Stimulated activated CD4-positive, alpha-beta T cell treated with anti-CD3 and anti-CD28 coated beads, Interleukin-4, amount 100 ng/mL, for 24 hours (primary cell): ENCODE measurements around the gene PRX.
"Not testable (repeated sequence)": the region's sequence is repeated elsewhere in the genome, so short reads cannot be mapped to it uniquely, and the experiment has no call there.

Experiments used
- DNase-seq: peaks from one replicate; pipeline ENCODE4 v3.0.0-alpha.2; 2020

The PRX gene

DNA sequence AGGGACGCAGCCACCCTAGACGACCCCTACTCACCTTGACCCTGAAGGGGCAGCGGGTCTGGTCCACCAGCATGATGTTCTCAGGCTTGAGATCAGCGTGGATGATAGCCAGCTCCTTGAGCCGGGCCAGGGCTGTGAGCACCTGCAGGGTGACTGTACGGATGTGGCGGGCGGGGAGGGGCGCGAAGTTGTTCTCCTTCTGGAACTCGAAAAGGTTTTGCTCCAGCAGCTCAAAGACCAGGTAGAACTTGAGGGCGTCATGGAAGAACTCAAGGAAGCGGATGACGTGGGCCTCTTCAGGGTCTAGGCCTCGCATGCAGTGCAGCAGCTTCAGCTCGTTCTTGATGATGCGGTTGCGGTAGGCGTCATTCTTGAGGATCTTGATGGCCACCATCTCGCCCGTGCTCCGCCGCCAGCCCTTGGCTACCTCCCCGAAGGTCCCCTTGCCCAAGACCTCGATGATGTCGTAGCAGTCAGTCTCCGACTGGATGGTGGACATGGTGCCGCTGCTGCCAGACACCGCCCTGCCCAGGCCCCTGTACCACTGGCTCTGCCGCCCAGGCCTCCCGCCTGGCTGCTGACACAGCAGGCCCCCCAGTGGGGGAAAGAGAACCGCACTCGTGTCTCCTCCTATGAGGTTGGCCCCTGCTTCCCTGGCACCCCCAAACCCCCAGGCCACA is 23.6 kb downstream of the PRX start:
- no peak for DNase-seq

DNA sequence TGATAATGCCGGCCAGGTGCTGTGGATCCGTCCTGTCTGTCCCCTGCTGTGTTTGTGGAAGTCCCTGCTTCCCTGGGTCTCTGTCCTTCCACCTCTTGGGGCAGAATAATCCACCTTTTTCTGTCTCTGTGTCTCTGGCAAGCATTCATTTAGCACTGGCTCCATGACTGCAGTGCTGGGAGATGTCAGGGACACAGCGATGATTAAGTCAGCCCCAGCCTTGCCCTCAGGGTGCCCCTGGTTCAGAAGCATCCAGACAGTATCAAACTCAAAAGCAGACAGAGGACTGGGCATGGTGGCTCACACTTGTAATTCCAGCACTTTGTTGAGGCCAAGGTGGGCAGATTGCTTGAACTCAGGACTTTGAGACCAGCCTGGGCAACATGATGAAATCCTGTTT is 24.7 kb downstream of the PRX start:
- DNase-seq: no peak

DNA sequence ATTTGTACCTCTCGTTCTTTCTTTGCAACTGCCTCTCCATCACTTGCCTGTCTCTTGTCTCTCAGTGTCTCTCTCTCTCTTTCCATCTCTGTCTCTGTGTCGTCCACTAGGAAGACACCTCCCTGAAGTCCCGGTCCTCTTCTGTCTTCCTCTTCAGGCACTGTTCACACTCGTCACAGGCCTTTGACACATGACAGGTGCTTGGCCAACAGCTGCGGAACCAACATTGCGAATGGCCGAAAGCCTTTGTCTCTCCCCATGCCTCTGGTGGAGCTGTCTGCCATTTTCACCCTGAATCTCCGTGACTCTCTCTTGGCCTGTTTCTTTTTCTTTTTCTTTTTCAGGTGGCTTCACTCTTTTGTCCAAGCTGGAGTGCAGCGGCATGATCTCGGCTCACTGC is 26.0 kb downstream of the PRX start:
- DNase-seq: no peak

DNA sequence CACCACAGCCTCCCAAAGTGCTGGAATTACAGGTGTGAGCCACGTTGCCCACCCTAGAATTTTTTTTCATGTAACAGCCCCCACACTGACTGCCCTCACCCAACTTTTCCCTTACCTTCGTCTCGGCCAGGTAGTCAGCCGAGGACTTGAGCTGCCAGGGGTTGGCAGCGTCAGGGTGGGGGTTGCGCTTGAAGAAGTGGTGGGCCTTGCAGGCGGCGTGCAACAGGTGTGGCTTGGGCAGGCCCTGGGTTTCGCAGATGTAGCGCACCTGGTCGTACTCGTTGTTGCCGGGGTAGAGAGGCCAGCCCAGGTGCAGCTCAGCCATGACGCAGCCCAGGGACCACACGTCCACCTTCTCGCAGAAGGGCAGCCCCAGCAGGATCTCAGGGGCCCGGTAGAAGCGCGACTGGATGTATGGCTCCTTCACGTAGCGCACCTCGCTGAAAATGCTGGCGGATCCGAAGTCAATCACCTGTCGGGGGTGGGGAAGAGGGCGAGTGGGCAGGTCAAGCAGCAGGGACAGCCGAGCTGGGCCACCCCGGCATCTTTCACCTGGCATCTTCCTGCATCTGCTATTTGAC is 29.4 kb downstream of the PRX start:
- no peak for DNase-seq

DNA sequence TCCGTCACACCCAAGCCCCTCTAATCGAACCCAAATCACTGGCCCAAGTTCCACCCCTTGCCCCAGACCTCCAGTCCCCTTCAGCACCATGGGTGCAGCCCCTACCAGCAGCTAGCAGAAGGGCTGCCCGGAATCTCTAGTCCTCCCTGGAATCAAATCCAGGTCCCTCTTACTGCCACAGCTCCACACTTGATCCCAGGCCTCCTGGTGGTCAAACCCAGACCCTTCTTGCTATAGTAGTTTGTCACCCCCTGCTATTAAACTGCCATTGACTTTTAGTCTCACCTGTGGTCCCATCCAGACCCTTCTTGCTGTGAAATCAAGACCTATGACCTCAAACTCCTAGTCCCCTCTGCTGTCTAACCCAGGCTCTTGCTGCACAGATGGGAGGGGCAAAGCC is 31.9 kb downstream of the PRX start:
- no peak for DNase-seq

- DNase-seq: no peak
These were observed 32.8 kb downstream of the PRX start for GRCh38 chr19:40380199-40381037.

- no peak for DNase-seq
These were observed 33.6 kb downstream of the PRX start for GRCh38 chr19:40379446-40380198.

- DNase-seq: no peak
These were observed 34.7 kb downstream of the PRX start for GRCh38 chr19:40378509-40378908.

DNA sequence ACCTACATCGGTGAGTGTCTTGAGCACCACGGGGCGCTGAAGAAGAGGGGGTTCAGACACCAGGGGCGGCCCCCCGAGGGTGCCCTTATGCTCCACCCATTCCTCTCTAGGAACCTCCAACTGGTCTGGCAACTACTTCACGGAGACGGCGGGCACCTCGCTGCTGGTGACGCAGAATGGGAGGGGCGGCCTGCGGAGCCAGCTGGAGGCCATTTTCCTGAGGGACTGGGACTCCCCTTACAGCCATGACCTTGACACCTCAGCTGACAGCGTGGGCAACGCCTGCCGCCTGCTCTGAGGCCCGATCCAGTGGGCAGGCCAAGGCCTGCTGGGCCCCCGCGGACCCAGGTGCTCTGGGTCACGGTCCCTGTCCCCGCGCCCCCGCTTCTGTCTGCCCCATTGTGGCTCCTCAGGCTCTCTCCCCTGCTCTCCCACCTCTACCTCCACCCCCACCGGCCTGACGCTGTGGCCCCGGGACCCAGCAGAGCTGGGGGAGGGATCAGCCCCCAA is 35.2 kb downstream of the PRX start:
- no peak for DNase-seq

DNA sequence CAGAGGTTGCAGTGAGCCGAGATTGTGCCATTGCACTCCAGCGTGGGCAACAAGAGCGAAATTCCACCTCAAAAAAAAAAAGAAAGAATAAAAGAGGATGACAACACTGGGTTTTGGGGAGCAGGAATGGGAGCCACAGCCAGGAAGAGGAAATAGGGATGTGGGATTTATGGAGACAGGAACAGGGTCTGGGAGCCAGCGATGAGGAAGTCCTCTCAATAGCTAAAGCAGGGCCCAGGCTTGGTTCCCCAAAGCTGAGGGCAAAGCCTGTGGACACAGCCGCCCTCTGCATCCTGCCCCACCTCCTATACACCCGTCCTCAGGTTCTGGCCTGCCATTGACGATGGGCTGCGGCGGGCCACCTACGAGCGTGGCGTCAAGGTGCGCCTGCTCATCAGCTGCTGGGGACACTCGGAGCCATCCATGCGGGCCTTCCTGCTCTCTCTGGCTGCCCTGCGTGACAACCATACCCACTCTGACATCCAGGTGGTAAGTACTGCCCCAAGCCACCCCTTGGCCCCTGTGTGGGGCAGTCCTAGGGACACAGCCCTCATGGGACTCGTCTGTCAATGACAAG is 36.8 kb downstream of the PRX start:
- DNase-seq: no peak

GRCh38 chr19:40374084-40374483 is 39.1 kb downstream of the PRX start:
- no peak for DNase-seq

DNA sequence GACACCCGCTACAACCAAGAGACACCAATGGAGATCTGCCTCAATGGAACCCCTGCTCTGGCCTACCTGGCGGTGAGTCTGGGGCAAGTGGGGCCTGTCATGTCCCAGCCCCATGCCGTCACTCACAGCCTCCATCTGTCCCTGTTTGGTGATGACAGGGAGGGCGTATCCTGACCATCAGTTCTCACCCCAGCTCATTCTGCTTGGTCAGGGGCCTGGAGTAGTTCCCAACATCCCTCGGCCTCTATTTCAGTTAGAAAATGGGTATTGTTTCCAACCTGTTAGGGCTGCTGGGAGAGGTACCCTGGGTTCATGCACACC is 41.4 kb downstream of the PRX start:
- no peak for DNase-seq

- no peak for DNase-seq
These were observed 42.0 kb downstream of the PRX start for GRCh38 chr19:40370997-40371801.

GRCh38 chr19:40370253-40370652 is 42.9 kb downstream of the PRX start:
- not testable (repeated sequence) for DNase-seq

DNA sequence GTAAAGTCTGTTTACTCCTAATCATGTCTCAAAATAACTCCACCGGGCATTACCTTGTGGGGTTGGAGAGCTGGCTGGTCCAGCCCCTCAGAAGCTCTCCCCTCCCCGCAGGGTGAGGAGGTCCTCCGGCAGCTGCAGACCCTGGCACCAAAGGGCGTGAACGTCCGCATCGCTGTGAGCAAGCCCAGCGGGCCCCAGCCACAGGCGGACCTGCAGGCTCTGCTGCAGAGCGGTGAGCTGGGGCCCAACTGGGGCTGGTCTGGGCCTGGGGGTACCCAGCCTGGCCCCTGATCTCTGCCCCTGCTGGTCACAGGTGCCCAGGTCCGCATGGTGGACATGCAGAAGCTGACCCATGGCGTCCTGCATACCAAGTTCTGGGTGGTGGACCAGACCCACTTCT is 43.4 kb downstream of the PRX start:
- no peak for DNase-seq

GRCh38 chr19:40367577-40368434 is 45.4 kb downstream of the PRX start:
- DNase-seq: no peak

GRCh38 chr19:40366697-40367561 is 46.2 kb downstream of the PRX start:
- DNase-seq: no peak

- peak; percentile 42 for DNase-seq
These were observed 47.4 kb downstream of the PRX start for GRCh38 chr19:40365613-40366401.

GRCh38 chr19:40365010-40365409 is 48.2 kb downstream of the PRX start:
- no peak for DNase-seq
